ENCODE data around the gene NPIPA8. TPM values are rescaled to one million over a fixed set of nuclear protein-coding genes. Genes with fewer than 3 reads are reported as not detected.
"Not testable (repeated sequence)": the region's sequence is repeated elsewhere in the genome, so short reads cannot be mapped to it uniquely, and the experiment has no call there.

NPIPA8 gene
- total RNA-seq, result 10 to 100 TPM in 1 of 5 donors, not detected in 4; 21.7 TPM
- polyA plus RNA-seq, result 10 to 100 TPM in 1 of 3 donors, 1 to 10 TPM in 2; 4.9 to 13.9 (median 5.7) TPM
- long read RNA-seq, donor 1, result 0 reads
- long read RNA-seq, donor 2, result 0 reads
- long read RNA-seq, donor 3, result 0 reads
- long read RNA-seq, donor 4, result 0 reads
- long read RNA-seq, donor 5, result 0 reads
- long read RNA-seq, donor 6, result 0 reads
- long read RNA-seq, donor 7, result 0 reads
- long read RNA-seq, donor 8, result 0 reads
- long read RNA-seq, donor 9, result 0 reads
- long read RNA-seq, donor 10, result 0 reads

- no CpG with 5 or more reads among the region's 21 CpGs for WGBS, 5 donors
- H3K4me3 ChIP-seq; DNase-seq; intact Hi-C loops (cut with DNase I; ENCODE audit: low total_unique reads); H3K9me3 ChIP-seq; H3K36me3 ChIP-seq; H3K4me1 ChIP-seq; H3K27ac ChIP-seq; H3K27me3 ChIP-seq: not testable (repeated sequence)
Measured at GRCh38 chr16:18336636-18337035, at the start of gene NPIPA8. TSS of gene NPIPA8 (minus strand) at chr16:18336736. CDS start at chr16:18332662, 4,074 bp downstream.

- H3K27me3 ChIP-seq; H3K4me1 ChIP-seq; H3K4me3 ChIP-seq; H3K9me3 ChIP-seq; intact Hi-C loops (cut with DNase I; ENCODE audit: low total_unique reads); H3K27ac ChIP-seq; DNase-seq: not testable (repeated sequence)
- H3K36me3 ChIP-seq, result peaks cover 0 to 11% (median 0%) of the 10 kb centered on the region in 4 donors
- WGBS, 5 donors, result 98 to 100% methylated on average over 7 to 9 of the region's 33 CpGs; no CpG with 5 or more reads in 3 of the 5 donors
Measured at GRCh38 chr16:18385285-18385684, 48.7 kb upstream of the NPIPA8 start.

GRCh38 chr16:18384869-18385268 is 48.3 kb upstream of the NPIPA8 start:
- H3K4me1 ChIP-seq; H3K9me3 ChIP-seq; H3K27me3 ChIP-seq; H3K27ac ChIP-seq; H3K4me3 ChIP-seq; DNase-seq; intact Hi-C loops (cut with DNase I; ENCODE audit: low total_unique reads): not testable (repeated sequence)
- H3K36me3 ChIP-seq, result peaks cover 0 to 11% (median 0%) of the 10 kb centered on the region in 4 donors
- WGBS, 5 donors, result 85% methylated on average over 3 of the region's 31 CpGs; no CpG with 5 or more reads in 4 of the 5 donors

- H3K4me1 ChIP-seq; H3K4me3 ChIP-seq; H3K9me3 ChIP-seq; H3K27me3 ChIP-seq; DNase-seq; intact Hi-C loops (cut with DNase I; ENCODE audit: low total_unique reads); H3K27ac ChIP-seq: not testable (repeated sequence)
- H3K36me3 ChIP-seq, result peaks cover 0 to 11% (median 0%) of the 10 kb centered on the region in 4 donors
- WGBS, 5 donors, result 90 to 100% (median 93%) methylated on average over 7 to 10 of the region's 25 CpGs; no CpG with 5 or more reads in 2 of the 5 donors
Measured at GRCh38 chr16:18384098-18384636, 47.6 kb upstream of the NPIPA8 start.

- H3K4me1 ChIP-seq; H3K27ac ChIP-seq; H3K9me3 ChIP-seq; H3K27me3 ChIP-seq; H3K4me3 ChIP-seq; DNase-seq; intact Hi-C loops (cut with DNase I; ENCODE audit: low total_unique reads): not testable (repeated sequence)
- 86 to 100% methylated on average over 2 to 17 of the region's 28 CpGs; no CpG with 5 or more reads in 3 of the 5 donors for WGBS, 5 donors
- H3K36me3 ChIP-seq, result peaks cover 0 to 11% (median 0%) of the 10 kb centered on the region in 4 donors
Measured at GRCh38 chr16:18382696-18383095, 46.2 kb upstream of the NPIPA8 start.

GRCh38 chr16:18347742-18348141 is 11.2 kb upstream of the NPIPA8 start:
- DNase-seq; H3K4me1 ChIP-seq; H3K4me3 ChIP-seq; intact Hi-C loops (cut with DNase I; ENCODE audit: low total_unique reads); H3K27me3 ChIP-seq; H3K36me3 ChIP-seq; H3K9me3 ChIP-seq; H3K27ac ChIP-seq: not testable (repeated sequence)
- 86 to 100% (median 88%) methylated on average over 2 to 4 of the region's 22 CpGs; no CpG with 5 or more reads in 2 of the 5 donors for WGBS, 5 donors

GRCh38 chr16:18346993-18347392 is 10.5 kb upstream of the NPIPA8 start:
- H3K27ac ChIP-seq; H3K27me3 ChIP-seq; H3K36me3 ChIP-seq; H3K4me1 ChIP-seq; H3K4me3 ChIP-seq; intact Hi-C loops (cut with DNase I; ENCODE audit: low total_unique reads); H3K9me3 ChIP-seq; DNase-seq: not testable (repeated sequence)
- 92 to 96% (median 92%) methylated on average over 4 of the region's 22 CpGs; no CpG with 5 or more reads in 2 of the 5 donors for WGBS, 5 donors

- H3K4me1 ChIP-seq; H3K36me3 ChIP-seq; H3K27ac ChIP-seq; H3K4me3 ChIP-seq; H3K27me3 ChIP-seq; H3K9me3 ChIP-seq; DNase-seq; intact Hi-C loops (cut with DNase I; ENCODE audit: low total_unique reads): not testable (repeated sequence)
- WGBS, 5 donors, result no CpG with 5 or more reads among the region's 18 CpGs
Measured at GRCh38 chr16:18344634-18345033, 8.1 kb upstream of the NPIPA8 start.

- H3K36me3 ChIP-seq; H3K27me3 ChIP-seq; H3K27ac ChIP-seq; DNase-seq; H3K9me3 ChIP-seq; H3K4me1 ChIP-seq; intact Hi-C loops (cut with DNase I; ENCODE audit: low total_unique reads); H3K4me3 ChIP-seq: not testable (repeated sequence)
- 83% methylated on average over 1 of the region's 1 CpG; no CpG with 5 or more reads in 4 of the 5 donors for WGBS, 5 donors
Measured at GRCh38 chr16:18341986-18342385, 5.5 kb upstream of the NPIPA8 start.

- H3K27ac ChIP-seq; intact Hi-C loops (cut with DNase I; ENCODE audit: low total_unique reads); H3K4me3 ChIP-seq; DNase-seq; H3K4me1 ChIP-seq; H3K27me3 ChIP-seq; H3K9me3 ChIP-seq; H3K36me3 ChIP-seq: not testable (repeated sequence)
- 89 to 100% (median 96%) methylated on average over 1 to 4 of the region's 28 CpGs; no CpG with 5 or more reads in 1 of the 5 donors for WGBS, 5 donors
Measured at GRCh38 chr16:18341417-18341960, 5.0 kb upstream of the NPIPA8 start.

GRCh38 chr16:18339210-18339609 is 2.7 kb upstream of the NPIPA8 start:
- H3K9me3 ChIP-seq; H3K27ac ChIP-seq; H3K4me3 ChIP-seq; H3K4me1 ChIP-seq; H3K27me3 ChIP-seq; DNase-seq; intact Hi-C loops (cut with DNase I; ENCODE audit: low total_unique reads); H3K36me3 ChIP-seq: not testable (repeated sequence)
- 70 to 95% methylated on average over 2 to 8 of the region's 24 CpGs; no CpG with 5 or more reads in 3 of the 5 donors for WGBS, 5 donors

GRCh38 chr16:18311811-18312210 is 24.7 kb downstream of the NPIPA8 start:
- H3K27me3 ChIP-seq; intact Hi-C loops (cut with DNase I; ENCODE audit: low total_unique reads); H3K4me3 ChIP-seq; H3K27ac ChIP-seq; DNase-seq; H3K36me3 ChIP-seq; H3K9me3 ChIP-seq; H3K4me1 ChIP-seq: not testable (repeated sequence)
- no CpG with 5 or more reads among the region's 6 CpGs for WGBS, 5 donors
